Measurements from ENCODE around the gene SRI. TPM values are rescaled to one million over a fixed set of nuclear protein-coding genes. Genes with fewer than 3 reads are reported as not detected.

SRI gene
- total RNA-seq, 1 donor from 2014 or later = 179 TPM

GRCh38 chr7:88226201-88226600 is 6.4 kb upstream of the SRI start:
- DNase-seq = no peak
- Mint-ChIP-seq H3K9me3 (ENCODE audit: unreplicated experiment) (no peaks in the 10 kb centered on the region), H3K27me3 (ENCODE audit: unreplicated experiment) (no peaks in the 10 kb centered on the region), H3K27ac (ENCODE audit: unreplicated experiment) (no peak overlapping the region), H3K4me3 (ENCODE audit: unreplicated experiment) (no peak overlapping the region), H3K4me1 (ENCODE audit: low read depth, unreplicated experiment) (no peaks in the 10 kb centered on the region), H3K36me3 (ENCODE audit: unreplicated experiment) (peaks cover 10% of the 10 kb centered on the region)
- no peak for TF ChIP-seq CTCF (IDR thresholded peaks at IDR 0.05; ENCODE audit: partially characterized antibody, unreplicated experiment)

GRCh38 chr7:88224601-88225275 is 4.9 kb upstream of the SRI start:
- no peak overlapping the region for H3K4me3 Mint-ChIP-seq (ENCODE audit: unreplicated experiment)
- TF ChIP-seq CTCF (IDR thresholded peaks at IDR 0.05; ENCODE audit: partially characterized antibody, unreplicated experiment) = no peak
- H3K9me3 Mint-ChIP-seq (ENCODE audit: unreplicated experiment) = peaks cover 3% of the 10 kb centered on the region
- DNase-seq = no peak
- no peaks in the 10 kb centered on the region for H3K4me1 Mint-ChIP-seq (ENCODE audit: low read depth, unreplicated experiment)
- peaks cover 10% of the 10 kb centered on the region for H3K36me3 Mint-ChIP-seq (ENCODE audit: unreplicated experiment)
- H3K27me3 Mint-ChIP-seq (ENCODE audit: unreplicated experiment) = no peaks in the 10 kb centered on the region
- H3K27ac Mint-ChIP-seq (ENCODE audit: unreplicated experiment) = no peak overlapping the region

- no peak overlapping the region for H3K27ac Mint-ChIP-seq (ENCODE audit: unreplicated experiment)
- peaks cover 3% of the 10 kb centered on the region for H3K9me3 Mint-ChIP-seq (ENCODE audit: unreplicated experiment)
- peaks cover under 1% of the 10 kb centered on the region for H3K4me1 Mint-ChIP-seq (ENCODE audit: low read depth, unreplicated experiment)
- TF ChIP-seq CTCF (IDR thresholded peaks at IDR 0.05; ENCODE audit: partially characterized antibody, unreplicated experiment) = no peak
- H3K27me3 Mint-ChIP-seq (ENCODE audit: unreplicated experiment) = no peaks in the 10 kb centered on the region
- no peak for DNase-seq
- H3K36me3 Mint-ChIP-seq (ENCODE audit: unreplicated experiment) = peaks cover 3% of the 10 kb centered on the region
- H3K4me3 Mint-ChIP-seq (ENCODE audit: unreplicated experiment) = no peak overlapping the region
These were observed 3.4 kb upstream of the SRI start for GRCh38 chr7:88223265-88223664.

GRCh38 chr7:88218836-88219605 is 817 bp downstream of the SRI start:
- no peak for TF ChIP-seq CTCF (IDR thresholded peaks at IDR 0.05; ENCODE audit: partially characterized antibody, unreplicated experiment)
- H3K27ac Mint-ChIP-seq (ENCODE audit: unreplicated experiment) = peak overlapping the region; percentile 53
- peaks cover 3% of the 10 kb centered on the region for H3K9me3 Mint-ChIP-seq (ENCODE audit: unreplicated experiment)
- DNase-seq = peak; percentile 53
- H3K4me3 Mint-ChIP-seq (ENCODE audit: unreplicated experiment) = peak overlapping the region; percentile 88
- H3K27me3 Mint-ChIP-seq (ENCODE audit: unreplicated experiment) = no peaks in the 10 kb centered on the region
- H3K36me3 Mint-ChIP-seq (ENCODE audit: unreplicated experiment) = peaks cover 2% of the 10 kb centered on the region
- peaks cover 9% of the 10 kb centered on the region for H3K4me1 Mint-ChIP-seq (ENCODE audit: low read depth, unreplicated experiment)

GRCh38 chr7:88218429-88218745 is 1.5 kb downstream of the SRI start:
- no peak for DNase-seq
- H3K27ac Mint-ChIP-seq (ENCODE audit: unreplicated experiment) = no peak overlapping the region

More at GRCh38 chr7:88218429-88218745, 1.5 kb downstream of the SRI start:
- Mint-ChIP-seq H3K4me3 (ENCODE audit: unreplicated experiment) (peak overlapping the region; percentile 88), H3K27me3 (ENCODE audit: unreplicated experiment) (no peaks in the 10 kb centered on the region), H3K36me3 (ENCODE audit: unreplicated experiment) (peaks cover 4% of the 10 kb centered on the region), H3K9me3 (ENCODE audit: unreplicated experiment) (peaks cover 3% of the 10 kb centered on the region), H3K4me1 (ENCODE audit: low read depth, unreplicated experiment) (peaks cover 10% of the 10 kb centered on the region)
- TF ChIP-seq CTCF (IDR thresholded peaks at IDR 0.05; ENCODE audit: partially characterized antibody, unreplicated experiment) = no peak
